Hematopoietic multipotent progenitor cell treated with erythropoietin and hydrocortisone succinate and interleukin-3 and kit ligand, for 4 days (in vitro differentiated cells): ENCODE measurements around the gene ADM2.
A peak's percentile ranks its signal among the peaks of the same experiment; 100 is the strongest.
"Not testable (repeated sequence)": the region's sequence is repeated elsewhere in the genome, so short reads cannot be mapped to it uniquely, and the experiment has no call there.

ENCODE experiments used
- DNase-seq: peaks from one replicate; pipeline ENCODE4 v3.0.0-alpha.2; 2015

ADM2 gene

DNA sequence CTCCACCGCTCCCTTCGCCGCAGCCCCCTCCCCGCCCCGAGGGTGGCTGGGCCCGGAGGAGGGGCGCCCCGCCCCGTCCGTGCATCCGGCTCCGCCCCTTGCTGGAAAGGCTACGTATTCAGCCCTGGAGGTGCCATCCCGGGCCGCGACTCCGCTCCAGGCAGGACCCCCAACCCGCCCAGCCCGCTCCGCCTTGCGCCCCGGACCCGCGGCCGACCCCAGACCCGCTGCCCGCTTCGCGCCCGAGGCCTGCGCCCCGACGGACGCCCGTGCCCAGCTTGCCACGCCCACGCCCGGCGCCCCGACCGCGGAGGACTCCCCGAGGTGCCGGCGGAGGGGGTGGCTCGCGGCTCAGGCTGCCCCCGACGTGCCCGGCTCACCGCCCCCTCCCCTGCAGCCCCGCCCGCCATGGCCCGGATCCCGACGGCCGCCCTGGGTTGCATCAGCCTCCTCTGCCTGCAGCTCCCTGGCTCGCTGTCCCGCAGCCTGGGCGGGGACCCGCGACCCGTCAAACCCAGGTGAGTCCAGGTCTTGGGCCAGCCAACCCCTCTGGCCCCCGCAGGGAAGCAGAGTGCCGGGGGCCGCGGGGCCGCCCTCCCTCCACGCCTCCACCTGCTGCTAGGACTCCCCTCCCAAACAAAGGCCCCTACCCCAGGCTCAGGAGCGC lies at the start of gene ADM2:
Gene ADM2 (plus strand): TSS at position 104 of the 667 bp plus-strand sequence. CDS start 305 bp downstream, at position 409.
- DNase-seq = peak; percentile 35

DNA sequence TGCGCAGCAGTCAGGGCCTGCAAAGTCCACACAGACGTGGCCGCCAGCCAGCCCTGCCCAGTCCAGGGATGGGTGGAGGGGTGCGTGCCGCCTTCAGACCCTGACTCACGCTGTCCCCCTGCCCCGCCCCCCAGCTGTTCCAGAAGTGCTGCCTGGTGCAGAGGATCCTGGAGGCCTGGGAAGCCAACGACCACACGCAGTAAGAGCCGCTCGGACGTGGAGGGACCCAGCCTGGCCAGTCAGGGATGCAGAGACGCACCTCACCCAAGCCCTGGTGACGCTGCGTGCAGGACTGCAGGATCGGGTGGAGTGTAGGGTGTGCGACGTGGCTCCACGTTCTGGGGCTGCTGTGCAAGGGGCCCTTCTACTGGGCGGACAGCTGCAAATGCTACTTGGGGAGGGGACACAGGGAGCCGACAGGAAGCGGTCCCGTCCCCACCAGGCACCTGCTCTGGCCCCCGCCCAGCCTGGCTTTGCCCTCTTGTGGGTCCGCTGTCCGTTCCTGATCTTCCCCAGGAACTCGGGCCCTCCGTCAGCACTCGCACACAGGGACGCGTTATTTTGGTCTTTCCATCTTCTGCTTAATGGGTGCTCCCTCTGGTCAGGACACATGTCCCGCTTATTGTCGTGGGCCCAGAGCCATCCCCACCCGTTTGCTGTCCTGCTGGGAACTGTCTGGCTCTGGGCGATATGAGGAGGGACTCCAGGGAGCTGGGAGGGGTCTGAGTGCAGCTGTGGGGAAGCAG lies 49.0 kb upstream of the ADM2 start:
- no peak for DNase-seq

DNA sequence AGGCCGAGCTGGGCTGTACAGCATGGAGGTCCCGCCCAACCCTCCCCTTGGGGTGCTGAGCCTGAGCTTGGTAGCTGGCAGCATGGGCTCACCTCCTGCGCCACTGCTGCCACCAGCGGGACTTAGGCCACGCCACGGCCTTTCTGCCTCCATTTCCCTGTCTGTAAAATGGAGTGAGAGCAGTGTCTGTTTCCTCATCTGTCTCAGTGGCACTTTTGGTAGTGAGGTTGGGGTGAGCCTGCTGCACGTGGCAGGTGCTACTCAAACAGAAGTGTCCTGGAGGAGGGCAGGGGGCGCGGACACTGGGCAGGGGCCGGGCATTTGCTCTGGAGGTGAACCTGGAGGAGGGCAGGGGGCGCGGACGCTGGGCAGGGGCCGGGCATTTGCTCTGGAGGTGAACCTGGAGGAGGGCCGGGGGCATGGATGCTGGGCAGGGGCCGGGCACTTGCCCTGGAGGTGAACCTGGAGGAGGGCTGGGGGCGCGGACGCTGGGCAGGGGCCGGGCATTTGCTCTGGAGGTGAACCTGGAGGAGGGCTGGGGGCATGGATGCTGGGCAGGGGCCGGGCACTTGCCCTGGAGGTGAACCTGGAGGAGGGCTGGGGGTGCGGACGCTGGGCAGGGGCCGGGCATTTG lies 48.3 kb upstream of the ADM2 start:
- not testable (repeated sequence) for DNase-seq

DNA sequence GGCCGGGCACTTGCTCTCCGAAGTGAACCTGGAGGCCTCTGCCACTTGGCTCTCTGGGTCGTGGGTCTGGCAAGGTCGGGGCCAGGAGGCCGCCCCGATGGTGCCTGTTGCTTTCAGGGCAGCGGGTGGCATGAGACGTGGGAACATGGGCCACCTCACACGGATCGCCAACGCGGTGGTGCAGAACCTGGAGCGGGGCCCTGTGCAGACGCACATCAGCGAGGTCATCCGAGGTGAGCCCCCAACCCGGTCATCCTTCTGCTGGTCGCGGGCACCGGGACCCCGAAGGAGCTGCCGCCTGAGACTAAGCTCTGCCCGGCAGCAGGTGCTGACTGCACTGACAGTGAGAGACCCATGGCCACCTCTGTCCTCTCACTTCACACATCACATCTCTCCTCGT lies 46.5 kb upstream of the ADM2 start:
- no peak for DNase-seq

GRCh38 chr22:50435291-50436014 lies 45.9 kb upstream of the ADM2 start:
- no peak for DNase-seq

DNA sequence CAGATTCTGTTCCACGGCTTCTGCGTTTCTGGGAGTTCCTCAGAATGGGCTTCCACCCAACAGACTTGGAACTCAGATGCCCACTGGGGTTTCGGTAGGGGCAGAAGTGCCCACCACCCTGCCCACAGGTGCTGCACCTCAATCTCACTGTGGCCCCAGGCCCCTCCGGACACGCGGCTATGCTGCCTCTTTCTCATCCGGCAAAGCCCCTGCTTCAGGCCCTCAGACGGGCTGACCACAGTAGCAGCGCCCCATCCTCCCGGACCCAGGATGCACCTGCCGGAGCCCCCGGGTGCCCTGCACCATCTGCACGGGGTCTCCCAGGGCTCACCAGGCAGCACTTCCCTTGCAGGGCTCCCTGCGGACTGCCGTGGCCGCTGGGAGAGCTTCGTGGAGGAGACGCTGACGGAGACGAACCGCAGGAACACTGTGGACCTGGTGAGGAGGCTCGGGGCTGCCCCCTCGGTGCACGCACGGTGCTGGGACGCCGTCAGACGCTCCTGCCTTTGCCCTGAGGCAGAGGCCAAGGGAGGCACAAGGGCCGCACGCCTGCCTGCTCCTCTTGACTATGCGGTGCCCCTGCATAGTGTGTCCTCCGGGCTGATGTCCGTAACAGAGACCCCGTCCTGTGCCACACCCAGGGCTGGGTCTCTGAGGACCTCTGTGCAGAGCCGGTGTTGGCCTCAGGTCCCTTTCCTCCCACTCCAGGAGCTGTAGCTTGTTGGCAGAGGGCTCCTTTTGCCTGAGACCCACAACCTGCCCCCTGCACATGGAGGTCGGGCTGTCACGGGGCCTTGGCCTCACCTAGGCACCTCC lies 45.1 kb upstream of the ADM2 start:
- DNase-seq = no peak

DNA sequence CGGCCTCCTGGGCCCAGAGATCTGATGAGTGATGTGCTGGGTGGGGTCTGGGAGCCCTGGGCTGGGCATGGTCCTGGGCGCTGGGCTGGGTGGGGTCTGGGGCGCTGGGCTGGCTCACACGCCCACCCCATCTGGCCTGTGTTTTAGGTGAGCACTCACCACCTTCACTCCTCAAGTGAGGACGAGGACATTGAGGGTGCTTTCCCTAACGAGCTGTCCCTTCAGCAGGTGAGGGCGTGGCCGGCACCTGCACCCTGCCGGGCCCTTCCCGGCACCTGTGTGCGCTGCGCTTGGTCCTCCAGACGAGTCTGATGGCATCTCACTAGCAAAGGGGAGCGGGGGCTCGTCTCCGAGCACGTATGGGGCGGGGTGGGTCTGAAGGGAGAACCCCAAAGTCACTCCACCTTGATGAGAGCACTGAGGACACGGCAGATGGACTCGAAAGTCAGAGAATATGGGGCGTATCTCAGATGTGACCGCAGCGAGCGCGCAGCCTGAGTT lies 44.5 kb upstream of the ADM2 start:
- no peak for DNase-seq

DNA sequence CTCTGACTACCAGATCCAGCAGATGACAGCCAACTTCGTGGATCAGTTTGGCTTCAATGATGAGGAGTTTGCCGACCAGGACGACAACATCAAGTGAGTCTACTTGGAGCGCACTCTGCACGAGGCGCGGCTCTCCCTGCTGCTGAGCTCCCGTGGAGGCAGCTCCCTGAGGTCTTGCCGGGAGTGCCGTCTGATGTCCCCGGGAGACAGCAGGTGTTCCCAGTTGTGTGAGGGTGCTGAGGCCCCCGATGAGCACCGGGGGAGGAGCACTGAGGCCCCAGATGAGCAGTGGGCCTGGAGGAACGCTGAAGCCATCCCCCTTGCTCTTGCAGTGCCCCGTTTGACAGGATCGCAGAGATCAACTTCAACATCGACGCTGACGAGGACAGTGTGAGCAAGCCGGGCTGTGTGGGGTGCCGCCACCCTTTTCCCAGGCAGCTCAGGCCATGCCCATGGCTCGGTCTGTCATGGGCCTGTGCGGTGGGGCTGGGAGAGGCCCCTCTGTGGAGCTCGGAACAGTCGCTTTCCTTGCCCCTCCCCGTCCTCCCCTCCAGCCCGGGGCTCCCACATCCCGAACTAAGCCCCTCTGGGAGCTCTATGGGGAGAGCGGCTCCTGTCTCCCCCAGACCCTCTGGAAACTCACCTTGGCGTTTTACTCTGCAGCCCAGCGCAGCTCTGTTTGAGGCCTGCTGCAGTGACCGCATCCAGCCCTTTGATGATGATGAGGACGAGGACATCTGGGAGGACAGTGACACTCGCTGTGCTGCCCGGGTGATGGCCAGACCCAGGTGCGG lies 43.6 kb upstream of the ADM2 start:
- no peak for DNase-seq

GRCh38 chr22:50438305-50439275 lies 42.8 kb upstream of the ADM2 start:
- no peak for DNase-seq

- DNase-seq = no peak
Observed at GRCh38 chr22:50439314-50439870, 42.0 kb upstream of the ADM2 start.

GRCh38 chr22:50439871-50440331 lies 41.4 kb upstream of the ADM2 start:
- DNase-seq = no peak

- no peak for DNase-seq
Observed at GRCh38 chr22:50440544-50441249, 40.6 kb upstream of the ADM2 start.

- DNase-seq = no peak
Observed at GRCh38 chr22:50441428-50441993, 39.8 kb upstream of the ADM2 start.

GRCh38 chr22:50443197-50443596 lies 38.1 kb upstream of the ADM2 start:
- DNase-seq = no peak

- no peak for DNase-seq
Observed at GRCh38 chr22:50443801-50444625, 37.3 kb upstream of the ADM2 start.

- DNase-seq = no peak
Observed at GRCh38 chr22:50444663-50445062, 36.7 kb upstream of the ADM2 start.

GRCh38 chr22:50445071-50445879 lies 36.1 kb upstream of the ADM2 start:
- peak; percentile 56 for DNase-seq
